RKO (cell line): ENCODE results near the gene MOB1A.
"Not testable (repeated sequence)": the region's sequence is repeated elsewhere in the genome, so short reads cannot be mapped to it uniquely, and the experiment has no call there.

Source experiments
- DNase-seq: peaks from one replicate; pipeline ENCODE4 v3.0.0-alpha.2; 2016; ENCODE audit warnings: low spot score

Gene MOB1A

DNA sequence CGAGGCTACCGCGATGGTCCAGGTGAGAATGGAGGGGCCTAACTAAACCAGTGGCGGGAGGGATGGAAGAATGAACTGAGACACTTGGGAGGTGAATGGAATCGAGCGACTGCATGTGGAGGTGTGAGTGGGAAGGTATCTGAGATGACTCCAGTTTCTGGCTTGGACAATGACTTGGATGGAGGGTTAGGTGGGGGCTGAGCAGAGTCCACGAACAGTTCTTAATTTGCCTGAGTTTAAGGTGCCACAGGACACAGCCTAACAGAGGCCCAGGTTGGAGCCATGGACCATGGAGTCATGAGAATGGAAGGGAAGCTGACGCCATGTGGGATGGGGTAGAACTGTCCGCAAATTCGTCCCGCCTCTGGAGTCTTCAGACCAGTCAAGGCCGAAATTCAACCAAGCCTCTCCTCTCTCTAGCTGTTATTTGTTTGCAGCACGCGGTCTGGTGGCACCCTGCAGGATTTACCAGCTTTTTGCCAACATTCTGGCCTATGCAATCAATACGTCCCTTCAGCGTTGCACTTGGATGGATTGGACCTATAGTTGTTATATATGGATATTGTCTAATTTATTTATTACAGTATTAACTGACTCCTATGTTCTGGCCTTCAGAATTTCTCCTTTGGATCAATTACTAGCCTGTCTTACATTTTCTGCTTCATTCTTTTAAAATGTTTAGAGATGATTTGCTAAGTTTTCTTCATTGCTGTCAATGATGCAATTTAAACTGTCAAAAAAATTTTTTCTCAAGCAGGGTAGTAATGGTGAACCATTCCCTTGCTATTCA is 30.0 kb downstream of the MOB1A start:
- DNase-seq: peak; percentile 43

DNA sequence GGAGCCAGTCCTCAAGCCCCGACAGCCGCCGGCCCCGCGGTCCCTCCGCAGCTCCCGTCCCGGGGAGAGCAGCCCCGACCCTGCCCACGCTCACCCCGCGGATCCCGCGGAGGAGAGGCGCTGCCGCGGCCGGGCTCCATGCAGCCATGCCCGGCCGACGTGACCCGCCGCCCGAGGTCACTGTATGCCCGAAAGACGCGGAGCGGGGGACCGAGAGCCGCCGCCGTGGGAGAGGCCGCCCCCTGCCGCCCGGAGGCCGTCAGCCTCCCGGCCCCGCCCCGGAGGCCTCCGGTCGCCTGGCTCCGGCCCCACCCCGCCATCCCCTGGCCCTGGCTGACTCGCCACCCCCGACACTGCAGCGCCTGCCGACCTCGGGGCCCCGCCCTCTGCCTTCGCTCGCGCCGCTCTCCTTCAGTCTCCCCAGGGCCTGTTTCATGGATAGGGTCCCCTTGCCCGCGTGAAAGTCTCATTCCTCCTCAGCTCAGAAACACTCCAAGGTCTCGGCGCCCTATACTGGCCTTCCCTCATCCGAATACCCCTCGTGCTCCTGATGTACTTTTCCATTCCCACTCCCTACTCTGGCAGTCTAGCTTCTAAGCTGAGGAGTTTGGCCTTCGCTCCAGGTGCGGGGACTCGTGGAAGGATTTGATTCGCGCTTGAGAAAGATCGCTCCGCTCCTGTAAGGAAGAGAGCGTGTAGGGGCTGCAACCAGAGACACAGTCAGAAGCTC is 30.8 kb downstream of the MOB1A start, which contains the start of gene BOLA3:
Gene BOLA3, minus strand, starts transcription at position 186 of the 730 bp plus-strand sequence. Its CDS starts 38 bp downstream, at position 148.
- DNase-seq: peak; percentile 89

DNA sequence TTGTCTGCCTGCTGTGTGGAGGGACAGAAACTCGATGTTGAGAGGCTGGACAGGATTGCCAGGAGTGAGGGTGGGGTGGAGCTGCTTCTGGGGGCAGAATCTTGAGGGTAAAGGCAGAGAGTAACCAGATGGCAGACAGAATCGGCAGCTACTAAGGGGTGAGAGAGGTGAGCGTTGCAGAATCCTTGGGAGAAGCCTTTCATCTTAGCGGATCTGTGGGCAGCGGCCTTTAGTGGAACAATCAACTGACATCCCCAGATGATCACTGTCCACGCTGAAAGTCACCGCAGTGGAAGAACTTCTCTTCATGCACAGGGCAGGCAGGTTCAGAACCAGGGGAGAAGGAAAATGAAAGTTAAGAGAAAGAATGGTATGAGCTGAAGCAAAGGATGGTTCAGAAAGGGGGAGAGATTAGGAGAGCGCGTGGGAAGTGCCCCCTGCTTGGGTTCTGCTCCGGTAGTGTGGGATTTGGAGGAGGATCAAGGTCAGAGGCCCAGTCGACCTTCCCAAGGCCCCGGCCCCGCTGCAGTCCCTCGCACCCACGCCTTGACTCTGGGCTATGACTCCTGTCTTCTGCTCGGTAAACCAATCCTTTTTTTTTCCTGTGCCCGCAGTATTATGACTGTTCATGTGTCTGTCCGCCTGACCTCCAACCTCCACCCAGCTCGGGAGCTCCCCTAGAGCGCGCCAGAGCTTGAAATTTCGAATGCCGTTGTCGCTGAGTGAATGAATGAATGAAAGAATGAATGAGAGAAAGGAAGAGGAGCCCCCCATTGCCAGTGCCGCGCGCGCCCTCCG is 31.6 kb downstream of the MOB1A start:
- DNase-seq: peak; percentile 77

DNA sequence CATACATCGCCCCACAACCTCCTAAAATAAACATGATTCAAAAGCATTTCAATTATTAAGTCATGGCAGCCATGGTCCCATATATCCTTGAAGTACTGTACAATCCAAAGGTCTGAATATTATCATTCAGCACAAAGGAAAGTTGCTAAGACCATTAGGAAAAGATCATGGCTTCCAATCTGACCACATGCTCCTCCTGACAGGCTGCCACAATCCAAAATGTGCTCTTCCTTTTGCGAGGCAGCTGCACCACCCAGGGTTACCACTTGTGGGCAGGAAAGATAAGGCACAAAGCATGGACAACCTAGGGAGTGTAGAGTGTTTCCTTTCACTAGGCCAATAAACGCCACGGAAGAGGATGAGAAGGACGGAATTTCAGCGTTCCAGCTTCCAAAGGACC is 36.3 kb downstream of the MOB1A start:
- peak; percentile 49 for DNase-seq

DNA sequence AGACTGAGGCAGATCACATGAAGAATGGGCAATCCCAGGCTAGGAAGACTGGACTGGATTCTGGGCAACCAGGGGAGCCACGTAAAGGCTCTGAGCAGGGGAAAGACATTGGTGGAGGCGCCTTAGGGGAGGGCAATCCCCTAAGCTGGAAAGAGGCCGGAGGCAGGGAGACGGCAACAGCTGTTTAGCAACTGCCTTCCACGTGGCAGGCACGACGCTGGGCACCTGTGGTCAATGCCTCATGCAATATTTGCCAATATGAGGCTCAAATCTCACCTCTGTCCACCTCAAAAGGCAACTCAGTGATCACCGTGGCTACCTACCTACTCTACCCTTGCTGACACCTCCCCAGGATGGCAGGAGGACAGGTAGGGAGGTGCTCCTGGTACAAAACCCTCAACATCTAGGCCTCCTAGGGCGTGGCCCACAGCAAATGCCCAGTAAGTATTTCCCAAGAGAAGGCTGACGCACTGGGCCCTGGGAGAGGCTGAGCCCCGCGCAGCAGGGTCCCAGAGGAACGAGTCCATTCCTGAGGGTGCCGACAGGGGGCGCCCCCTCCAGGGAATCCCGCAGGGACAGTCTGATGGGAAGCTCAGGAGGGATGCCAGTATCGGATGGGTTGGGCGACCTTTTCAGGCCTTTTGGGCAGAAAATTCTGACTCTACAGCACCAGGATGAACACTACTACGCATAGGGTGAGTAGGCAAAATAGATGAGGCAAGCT is 39.9 kb downstream of the MOB1A start:
- no peak for DNase-seq

DNA sequence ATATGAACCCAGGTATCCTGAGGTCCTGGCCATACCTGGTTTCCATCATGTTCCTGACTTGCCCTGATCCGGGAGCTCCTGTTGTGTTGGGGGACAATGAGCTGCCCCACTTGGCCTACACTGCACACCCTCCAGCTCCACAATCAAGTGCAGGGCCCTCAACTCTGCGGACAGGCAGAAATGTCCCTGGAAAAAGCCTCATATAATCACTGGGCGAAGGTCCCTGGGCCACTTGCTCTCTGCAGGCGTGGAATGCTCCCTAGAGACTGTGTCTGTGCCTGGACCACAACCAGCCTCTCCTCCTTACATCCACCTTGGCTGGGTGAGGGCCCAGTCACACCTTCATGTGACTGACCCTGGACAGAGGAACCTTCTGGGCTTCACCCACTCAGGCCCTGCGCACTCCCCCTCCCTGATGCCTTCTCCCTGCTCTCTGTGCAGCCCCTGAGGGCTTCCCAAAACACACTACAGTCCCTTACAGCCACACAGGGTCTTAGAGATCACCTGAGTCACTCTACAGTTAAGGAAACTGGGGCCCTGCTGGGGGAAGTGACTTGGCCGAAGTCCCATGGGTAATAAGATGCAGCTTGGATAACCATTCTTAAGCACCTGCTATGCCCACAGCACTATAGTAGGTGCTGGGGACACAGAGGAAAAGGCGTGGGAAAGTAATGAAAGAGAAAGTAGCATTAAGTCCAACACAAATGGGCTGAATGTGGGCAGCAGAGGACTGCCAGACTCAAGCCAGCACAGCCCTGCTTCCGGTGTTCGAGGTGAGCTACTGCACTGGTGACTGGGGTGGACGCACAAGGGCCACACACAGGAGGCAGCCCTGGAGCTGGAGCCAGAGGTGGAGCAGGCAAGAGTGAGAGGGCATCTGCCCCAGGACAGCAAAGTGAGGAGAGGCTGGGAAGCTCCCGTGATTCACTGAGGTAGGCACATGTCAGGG is 40.8 kb downstream of the MOB1A start:
- DNase-seq: no peak

DNA sequence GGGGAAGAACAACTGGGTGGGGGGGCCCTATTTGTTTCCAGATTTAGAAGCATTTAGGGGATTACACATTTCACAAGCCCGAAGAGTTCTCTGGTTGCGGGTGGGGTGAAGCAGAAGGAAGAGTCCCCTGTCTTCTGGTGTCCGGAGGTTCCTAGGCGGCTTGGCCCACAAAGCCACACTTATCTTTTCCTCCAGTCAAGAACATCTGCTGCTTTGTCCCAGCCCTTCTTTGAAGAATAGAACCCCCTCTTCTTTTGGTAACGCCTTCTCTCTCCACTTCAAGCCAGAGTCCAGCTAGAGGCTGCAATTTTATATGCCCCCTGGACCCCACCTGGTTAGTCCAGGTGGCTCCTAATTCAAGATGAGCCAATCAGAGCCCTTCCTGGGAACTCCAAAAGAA is 46.8 kb downstream of the MOB1A start:
- DNase-seq: no peak

DNA sequence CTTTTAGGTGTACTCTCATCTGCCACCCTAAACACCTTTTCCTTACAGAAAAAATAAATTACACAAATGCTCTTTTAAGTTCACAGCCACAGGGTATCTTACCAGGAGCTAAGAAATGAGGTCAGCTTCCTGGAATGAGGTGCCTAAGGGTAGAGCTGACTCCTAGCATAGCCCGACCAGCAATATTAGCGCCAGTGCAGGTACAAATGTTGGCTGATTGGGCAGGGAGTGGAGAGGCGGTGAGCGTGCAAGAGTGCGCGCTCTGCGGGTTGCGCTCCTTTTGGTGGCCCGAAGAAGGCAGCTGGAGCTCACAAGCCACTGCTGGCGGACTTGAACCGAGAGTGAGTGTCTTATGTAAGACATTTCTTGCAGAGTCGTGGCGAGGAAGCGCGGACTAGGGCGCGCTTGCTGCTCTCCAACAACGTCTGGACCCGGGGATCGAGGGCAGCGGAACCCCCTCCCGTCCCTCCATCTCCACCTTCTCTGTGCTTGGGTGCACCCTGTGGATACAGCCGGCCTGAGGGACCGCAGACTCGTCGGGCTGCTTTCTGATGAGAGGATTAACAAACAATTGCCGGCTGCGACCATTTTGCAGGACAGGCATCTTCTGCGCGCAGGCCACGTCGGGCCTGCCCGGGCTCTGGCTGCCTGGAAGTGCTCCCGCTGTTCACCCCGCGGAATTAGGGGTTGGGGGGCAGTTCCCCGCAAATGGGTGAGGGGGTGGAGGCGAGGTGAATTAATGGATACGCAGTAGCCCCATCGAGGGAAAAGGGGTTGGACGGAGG is 48.3 kb downstream of the MOB1A start:
- no peak for DNase-seq

DNA sequence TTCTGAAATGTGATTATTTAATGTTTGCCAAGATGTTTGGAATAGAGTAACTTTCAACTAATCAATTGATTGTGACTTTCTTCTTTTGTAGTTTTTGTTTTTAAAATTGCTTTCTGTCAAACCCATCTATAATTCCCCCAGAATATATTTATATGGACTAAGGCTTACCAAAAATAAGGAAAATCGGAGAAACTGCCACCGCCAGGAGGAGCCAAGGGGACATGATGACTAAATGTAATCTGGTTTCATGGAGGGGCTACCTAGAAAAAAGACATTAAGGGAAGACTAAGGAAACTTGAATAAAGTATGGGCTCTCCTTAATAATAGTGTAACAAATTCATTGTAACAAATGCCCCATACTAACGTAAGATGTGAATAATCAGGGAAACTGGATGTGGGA is 50.5 kb downstream of the MOB1A start:
- no peak for DNase-seq

DNA sequence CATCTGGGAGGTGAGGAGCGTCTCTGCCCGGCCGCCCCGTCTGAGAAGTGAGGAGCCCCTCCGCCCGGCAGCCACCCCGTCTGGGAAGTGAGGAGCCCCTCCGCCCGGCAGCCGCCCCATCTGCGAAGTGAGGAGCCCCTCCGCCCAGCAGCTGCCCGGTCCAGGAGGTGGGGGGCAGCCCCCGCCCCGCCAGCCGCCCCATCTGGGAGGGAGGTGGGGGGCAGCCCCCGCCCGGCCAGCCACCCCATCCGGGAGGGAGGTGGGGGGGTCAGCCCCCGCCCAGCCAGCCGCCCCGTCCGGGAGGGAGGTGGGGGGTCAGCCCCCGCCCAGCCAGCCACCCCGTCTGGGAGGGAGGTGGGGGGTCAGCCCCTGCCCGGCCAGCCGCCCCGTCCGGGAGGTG is 54.7 kb downstream of the MOB1A start:
- not testable (repeated sequence) for DNase-seq

DNA sequence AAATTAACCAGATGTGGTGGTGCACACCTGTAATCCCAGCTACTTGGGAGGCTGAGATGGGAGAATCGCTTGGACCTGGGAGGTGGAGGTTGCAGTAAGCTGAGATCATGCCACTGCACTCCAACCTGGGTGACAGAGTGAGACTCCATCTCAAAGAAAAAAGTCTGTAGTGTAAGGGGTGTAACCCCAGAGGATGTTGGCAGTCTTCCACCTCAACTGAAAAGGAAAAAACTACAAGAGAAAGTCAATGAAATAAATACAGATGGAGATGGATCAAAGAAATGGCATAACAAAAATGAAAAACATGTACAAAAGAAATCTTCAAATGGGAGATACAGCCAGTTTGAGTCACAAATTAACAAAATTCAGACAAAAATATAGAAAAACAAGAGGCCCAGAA is 56.8 kb downstream of the MOB1A start:
- not testable (repeated sequence) for DNase-seq

DNA sequence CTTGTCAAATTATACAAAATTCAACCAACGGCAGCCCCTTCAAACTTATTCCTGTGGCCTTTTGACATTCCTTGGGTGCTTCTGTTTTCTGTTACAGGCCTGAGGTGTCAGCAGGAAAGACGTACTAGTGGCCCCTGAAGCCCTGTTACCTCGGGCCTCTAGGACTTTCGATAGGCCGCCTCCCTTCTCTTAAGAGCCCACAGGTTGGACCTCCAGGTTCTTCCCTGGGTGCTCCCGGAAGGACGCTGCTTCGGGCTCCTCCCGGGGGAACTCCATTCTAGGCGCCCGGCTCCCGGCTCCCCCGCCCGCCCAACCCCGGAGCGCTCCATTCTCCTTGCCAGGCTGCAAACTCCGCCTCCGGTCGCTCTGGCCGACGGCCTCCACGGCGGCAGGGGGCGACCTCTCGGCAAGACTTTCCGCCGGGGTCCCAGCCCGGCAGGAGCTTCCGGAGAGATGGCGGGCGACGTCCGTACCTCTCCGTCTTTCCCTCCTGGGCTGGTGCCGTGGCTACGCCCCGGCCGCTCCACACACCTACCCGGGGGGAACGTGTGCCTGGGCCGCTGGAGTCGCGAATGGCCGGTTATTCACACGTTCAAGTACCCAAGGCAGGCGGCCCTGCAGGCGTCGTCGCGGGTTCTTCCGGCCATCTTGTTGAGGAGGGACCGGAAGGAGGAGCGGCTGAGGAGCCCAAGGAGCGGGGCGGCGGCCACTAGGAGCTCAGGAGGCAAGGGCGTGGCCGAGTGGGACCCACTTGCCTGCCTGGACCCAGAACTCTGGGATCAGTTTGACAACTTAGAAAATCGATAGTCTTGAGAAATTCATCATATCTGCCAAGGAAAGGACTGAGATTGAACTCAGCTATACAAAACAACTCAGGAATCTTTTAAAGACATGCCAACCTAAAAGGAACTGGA is 58.5 kb downstream of the MOB1A start:
- DNase-seq: peak; percentile 88

DNA sequence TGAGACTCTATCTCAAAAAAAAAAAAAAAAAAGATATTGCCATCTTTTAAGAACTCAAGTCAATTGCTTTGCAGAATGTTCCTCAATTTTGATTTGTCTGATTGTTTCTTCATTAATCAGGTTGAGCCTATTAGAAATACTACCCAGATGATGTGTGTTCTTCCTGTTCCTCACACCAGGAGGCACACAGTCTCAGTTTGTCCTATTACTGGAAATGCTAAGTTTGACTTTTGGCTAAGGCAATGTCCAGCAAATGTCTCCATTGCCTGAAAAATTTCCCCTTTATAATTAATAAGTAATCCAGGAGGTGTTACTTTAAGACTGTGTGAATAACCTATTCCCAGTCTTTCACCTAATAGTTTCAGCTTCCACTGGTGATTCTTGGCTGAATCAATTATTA is 59.3 kb downstream of the MOB1A start:
- DNase-seq: peak; percentile 57

DNA sequence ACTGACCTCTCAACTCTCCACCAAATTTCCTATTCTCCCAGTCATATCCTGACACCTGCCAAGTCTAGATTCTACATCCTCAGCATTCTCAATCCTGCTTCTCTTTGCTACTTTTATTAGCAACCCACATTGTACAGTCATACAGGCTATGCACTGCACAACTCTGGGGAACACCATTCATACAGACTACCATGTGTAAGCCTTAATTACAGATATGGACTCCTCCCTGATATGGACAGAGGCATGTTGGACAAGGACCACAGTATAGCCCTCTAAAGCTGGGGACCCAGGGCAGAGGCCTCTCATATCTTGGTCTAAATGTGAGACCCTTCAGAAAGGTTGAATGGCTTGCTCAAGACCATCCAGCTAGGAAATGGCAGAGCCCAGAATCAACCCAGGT is 67.3 kb downstream of the MOB1A start:
- DNase-seq: no peak

DNA sequence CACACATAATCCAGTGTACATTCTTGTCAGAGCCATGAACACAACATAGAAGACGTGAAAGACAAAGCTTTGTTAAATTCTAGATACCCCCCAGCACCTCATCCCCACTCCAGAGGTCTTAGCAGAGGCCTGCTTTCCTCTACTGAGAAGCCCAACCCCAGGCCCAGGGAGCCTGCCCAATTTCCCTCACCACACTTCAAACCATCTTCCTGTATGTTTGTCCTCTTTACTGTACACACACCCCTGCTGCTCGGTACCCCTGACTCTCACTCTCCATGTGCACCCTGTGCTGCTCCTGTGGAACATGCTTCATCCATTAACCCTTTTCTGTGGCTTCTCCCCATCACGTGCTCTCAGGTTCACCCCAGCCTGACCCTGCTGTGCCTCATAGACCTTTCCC is 68.1 kb downstream of the MOB1A start:
- no peak for DNase-seq

DNA sequence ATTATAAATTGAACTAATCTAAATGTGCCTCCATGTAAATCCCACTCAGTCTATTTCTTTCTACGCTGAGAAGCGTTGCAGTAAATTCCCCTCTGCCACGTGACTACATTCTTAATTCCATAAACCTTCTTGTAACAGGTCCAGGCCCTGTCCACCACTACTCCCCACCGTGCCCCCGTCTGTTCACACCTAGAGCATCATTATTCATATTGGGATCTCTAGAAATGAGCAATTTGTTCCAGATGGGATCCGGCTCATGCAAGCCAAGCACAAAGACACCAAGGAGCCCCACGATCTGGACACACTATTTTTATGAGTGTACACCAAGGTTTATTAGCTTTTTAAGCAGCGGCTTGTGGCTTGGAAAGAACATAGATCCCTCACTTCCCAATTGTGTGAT is 69.1 kb downstream of the MOB1A start:
- DNase-seq: no peak

DNA sequence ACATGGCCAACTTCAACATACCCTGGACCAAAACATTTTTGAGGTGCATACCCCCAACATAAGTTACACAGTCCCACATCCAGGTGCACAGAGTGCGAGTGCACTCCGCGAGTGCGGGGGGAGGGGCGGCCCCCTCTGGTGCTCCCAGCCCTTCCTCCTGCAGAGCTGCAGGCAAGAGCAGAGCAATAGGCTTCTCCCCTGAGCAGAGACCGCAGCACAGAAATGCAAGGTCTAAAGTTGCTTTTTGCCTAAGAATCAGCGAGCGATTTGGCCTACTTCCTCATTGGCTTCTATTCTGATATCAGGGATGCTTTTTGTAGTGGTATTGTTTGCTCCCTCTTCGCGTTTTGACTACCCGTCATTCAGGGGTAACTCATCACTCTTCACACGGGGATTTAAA is 71.6 kb downstream of the MOB1A start:
- DNase-seq: no peak

DNA sequence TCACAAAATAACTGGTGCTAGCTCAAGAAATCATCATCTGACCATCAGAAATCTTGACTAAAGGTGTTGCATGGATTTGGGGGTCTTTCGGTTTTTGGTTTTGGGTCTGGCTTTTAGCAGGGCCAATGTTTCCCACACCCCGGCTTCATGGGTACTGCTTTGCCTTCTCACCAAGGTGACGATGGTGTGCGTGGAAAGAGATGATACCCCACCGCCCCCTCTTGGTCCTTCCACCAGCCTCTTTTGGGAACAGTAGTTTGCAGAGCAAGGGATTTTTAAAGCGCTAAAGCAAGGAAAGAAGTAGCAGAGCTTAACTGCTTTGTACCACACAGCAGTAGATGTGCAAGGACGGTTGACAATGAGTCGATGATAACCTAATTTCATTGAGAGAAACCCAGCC is 73.3 kb downstream of the MOB1A start:
- no peak for DNase-seq

DNA sequence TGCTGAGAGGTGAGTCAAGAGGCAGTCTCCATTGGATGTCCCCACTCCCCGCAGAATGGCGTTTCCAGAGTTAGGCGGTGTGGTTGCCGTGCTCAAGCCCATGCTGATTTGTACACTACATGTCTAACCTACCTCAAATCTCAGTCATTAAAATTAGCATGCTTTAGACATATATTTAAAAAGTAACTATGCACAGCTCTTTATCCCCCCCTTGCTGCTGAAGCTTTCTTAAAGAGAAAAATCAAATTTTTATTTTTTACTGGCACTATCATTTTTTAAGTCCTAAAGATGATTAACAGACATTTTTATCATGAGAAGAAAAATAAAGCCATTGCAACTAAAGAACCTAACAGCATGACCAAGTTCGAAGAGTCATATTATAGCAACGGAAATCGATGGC is 73.8 kb downstream of the MOB1A start:
- no peak for DNase-seq
